HG02884 (cell line): ENCODE measurements around the gene KLC1.

Experiments used
- ATAC-seq: cut with Tn5 transposase; IDR thresholded peaks from one replicate; pipeline ENCODE4 v1.9.1; 2021; ENCODE audit warnings: mild to moderate bottlenecking, moderate library complexity; ENCODE audit not compliant: unreplicated experiment

Gene KLC1

GRCh38 chr14:103744621-103745395 lies 115.8 kb downstream of the KLC1 start:
- no peak for ATAC-seq

GRCh38 chr14:103745424-103745823 lies 116.4 kb downstream of the KLC1 start:
- ATAC-seq = no peak

- no peak for ATAC-seq
Observed at GRCh38 chr14:103746701-103747100, 117.7 kb downstream of the KLC1 start.

GRCh38 chr14:103748534-103748857 lies 119.5 kb downstream of the KLC1 start:
- ATAC-seq = no peak

- ATAC-seq = no peak
Observed at GRCh38 chr14:103749452-103749851, 120.4 kb downstream of the KLC1 start.

GRCh38 chr14:103749860-103750259 lies 120.8 kb downstream of the KLC1 start:
- no peak for ATAC-seq
